Neural progenitor cell (in vitro differentiated cells): ENCODE measurements around the gene PSMC3. TPM values are rescaled to one million over a fixed set of nuclear protein-coding genes. Genes with fewer than 3 reads are reported as not detected.

Source experiments
- DNase-seq: peaks from one replicate; pipeline ENCODE4 v3.0.0-alpha.2; 2016; ENCODE audit warnings: low spot score
- H2AFZ ChIP-seq: fragments of 200-600 bp; sonication (generic); replicated peaks from 2 replicates; pipeline ENCODE4 v1.6.1; 2016; ENCODE audit warnings: antibody characterized with exemption
- H3F3A ChIP-seq: fragments of 200-600 bp; sonication (generic); 2 replicates; pipeline ENCODE4 v1.6.1; 2016; ENCODE audit warnings: antibody characterized with exemption, low read depth
- H3K27ac ChIP-seq: fragments of 200-600 bp; sonication (generic); 2 replicates; pipeline ENCODE4 v1.5.1; 2016; ENCODE audit warnings: mild to moderate bottlenecking
- H3K27me3 ChIP-seq: fragments of 200-600 bp; sonication (generic); 2 replicates; pipeline ENCODE4 v1.6.1; 2016; ENCODE audit warnings: mild to moderate bottlenecking, moderate library complexity
- H3K36me3 ChIP-seq: fragments of 200-600 bp; sonication (generic); 2 replicates; pipeline ENCODE4 v1.5.1; 2016
- H3K4me1 ChIP-seq: fragments of 200-600 bp; sonication (generic); 2 replicates; pipeline ENCODE4 v1.6.1; 2016; ENCODE audit warnings: mixed run types
- H3K4me2 ChIP-seq: fragments of 200-600 bp; sonication (generic); 2 replicates; pipeline ENCODE4 v1.6.1; 2016
- H3K4me3 ChIP-seq: fragments of 200-600 bp; sonication (generic); 2 replicates; pipeline ENCODE4 v1.5.1; 2016
- H3K79me2 ChIP-seq: fragments of 200-600 bp; sonication (generic); 2 replicates; pipeline ENCODE4 v1.6.1; 2016; ENCODE audit warnings: low read depth
- H3K9ac ChIP-seq: fragments of 200-600 bp; sonication (generic); 2 replicates; pipeline ENCODE4 v1.6.1; 2016
- H3K9me3 ChIP-seq: fragments of 200-600 bp; sonication (generic); 2 replicates; pipeline ENCODE4 v1.5.1; 2016; ENCODE audit warnings: low read depth
- H4K20me1 ChIP-seq: fragments of 200-600 bp; sonication (generic); 2 replicates; pipeline ENCODE4 v1.6.1; 2016; ENCODE audit warnings: low read depth
- H3K27ac Mint-ChIP-seq: 3 replicates; pipeline ENCODE4 v1.8.0; 2021; ENCODE audit warnings: mixed read lengths
- H3K27me3 Mint-ChIP-seq: 2 replicates; pipeline ENCODE4 v1.8.0; 2022; ENCODE audit warnings: low read depth, mild to moderate bottlenecking, inconsistent platforms, moderate library complexity, mixed read lengths; ENCODE audit not compliant: insufficient read depth
- H3K36me3 Mint-ChIP-seq: 3 replicates; pipeline ENCODE4 v1.8.0; 2021; ENCODE audit warnings: mixed read lengths
- H3K4me1 Mint-ChIP-seq: 3 replicates; pipeline ENCODE4 v1.8.0; 2021; ENCODE audit warnings: mixed read lengths
- H3K4me3 Mint-ChIP-seq: 3 replicates; pipeline ENCODE4 v1.8.0; 2021; ENCODE audit warnings: mild to moderate bottlenecking, moderate library complexity, mixed read lengths
- H3K9me3 Mint-ChIP-seq: 3 replicates; pipeline ENCODE4 v1.8.0; 2020; ENCODE audit warnings: mixed read lengths
- CTCF ChIP-seq: fragments of 200-600 bp; sonication (generic); IDR thresholded peaks from 2 replicates; pipeline ENCODE4 v1.5.1; 2017; ENCODE audit warnings: antibody characterized with exemption, mild to moderate bottlenecking
- EZH2 ChIP-seq: fragments of 200-600 bp; sonication (generic); IDR thresholded peaks from 2 replicates; pipeline ENCODE4 v1.6.1; 2017; ENCODE audit warnings: antibody characterized with exemption, mild to moderate bottlenecking, moderate library complexity
- EZH2phosphoT487 ChIP-seq: fragments of 200-600 bp; sonication (generic); IDR thresholded peaks from 2 replicates; pipeline ENCODE4 v1.6.1; 2017; ENCODE audit warnings: antibody characterized with exemption
- total RNA-seq: library from RNA; depleted of rRNA; stranded (reverse); fragments of >200 nt; gene quantifications from 2 replicates; pipeline ENCODE4 v1.2.3, GENCODE V29; 2015; ENCODE audit warnings: low replicate concordance

The PSMC3 gene
- total RNA-seq, 1 donor from 2014 or later, result 175 TPM

GRCh38 chr11:47380078-47380477 lies 46.2 kb downstream of the PSMC3 start:
- Mint-ChIP-seq H3K9me3 (no peaks in the 10 kb centered on the region), H3K27me3 (peaks cover 6% of the 10 kb centered on the region), H3K4me1 (peaks cover 4% of the 10 kb centered on the region), H3K36me3 (no peaks in the 10 kb centered on the region), H3K27ac (no peak overlapping the region), H3K4me3 (no peak overlapping the region)
- Histone ChIP-seq H3K4me1 (no peaks in the 10 kb centered on the region), H3K79me2 (no peaks in the 10 kb centered on the region), H2AFZ (no peak overlapping the region), H3K9me3 (no peaks in the 10 kb centered on the region), H3K4me2 (no peak overlapping the region), H3K9ac (no peak overlapping the region), H3K4me3 (no peak overlapping the region), H4K20me1 (no peaks in the 10 kb centered on the region), H3F3A (no peaks in the 10 kb centered on the region), H3K27me3 (no peaks in the 10 kb centered on the region), H3K36me3 (no peaks in the 10 kb centered on the region), H3K27ac (no peak overlapping the region)
- no peak for TF ChIP-seq EZH2
- TF ChIP-seq EZH2phosphoT487, result no peak
- TF ChIP-seq CTCF, result no peak
- no peak for DNase-seq

- Histone ChIP-seq H3K79me2 (no peaks in the 10 kb centered on the region), H2AFZ (no peak overlapping the region), H3K4me3 (no peak overlapping the region), H3K9ac (no peak overlapping the region), H3K27ac (no peak overlapping the region), H3K36me3 (no peaks in the 10 kb centered on the region), H3F3A (no peaks in the 10 kb centered on the region), H4K20me1 (no peaks in the 10 kb centered on the region), H3K4me1 (no peaks in the 10 kb centered on the region), H3K9me3 (no peaks in the 10 kb centered on the region), H3K4me2 (no peak overlapping the region), H3K27me3 (no peaks in the 10 kb centered on the region)
- no peaks in the 10 kb centered on the region for H3K9me3 Mint-ChIP-seq
- DNase-seq, result no peak
- H3K4me3 Mint-ChIP-seq, result no peak overlapping the region
- no peak for TF ChIP-seq CTCF
- no peak for TF ChIP-seq EZH2
- no peak for TF ChIP-seq EZH2phosphoT487
- no peak overlapping the region for H3K27ac Mint-ChIP-seq
- no peaks in the 10 kb centered on the region for H3K36me3 Mint-ChIP-seq
- peaks cover 6% of the 10 kb centered on the region for H3K27me3 Mint-ChIP-seq
- peaks cover 4% of the 10 kb centered on the region for H3K4me1 Mint-ChIP-seq
These were observed 46.9 kb downstream of the PSMC3 start for GRCh38 chr11:47379317-47379716.

- H3K4me1 ChIP-seq, result no peaks in the 10 kb centered on the region
- H3K27me3 ChIP-seq, result no peaks in the 10 kb centered on the region
- Mint-ChIP-seq H3K27me3 (peaks cover 6% of the 10 kb centered on the region), H3K9me3 (no peaks in the 10 kb centered on the region), H3K4me1 (peaks cover 4% of the 10 kb centered on the region), H3K4me3 (no peak overlapping the region), H3K36me3 (no peaks in the 10 kb centered on the region), H3K27ac (no peak overlapping the region)
- no peaks in the 10 kb centered on the region for H3K36me3 ChIP-seq
- TF ChIP-seq CTCF (no peak), EZH2 (no peak), EZH2phosphoT487 (no peak)
- no peaks in the 10 kb centered on the region for H3K79me2 ChIP-seq
- no peak overlapping the region for H3K4me3 ChIP-seq
- DNase-seq, result no peak
- no peaks in the 10 kb centered on the region for H3K9me3 ChIP-seq
- no peak overlapping the region for H3K27ac ChIP-seq
- H3K9ac ChIP-seq, result no peak overlapping the region
- H4K20me1 ChIP-seq, result no peaks in the 10 kb centered on the region
- H2AFZ ChIP-seq, result no peak overlapping the region
- H3K4me2 ChIP-seq, result no peak overlapping the region
- no peaks in the 10 kb centered on the region for H3F3A ChIP-seq
These were observed 47.4 kb downstream of the PSMC3 start for GRCh38 chr11:47378836-47379170.
